DND-41 (cell line): ENCODE results near the gene PRKCE.

Experiments used
- ATAC-seq: fragments of 200-7000 bp; cut with Tn5 transposase; 3 replicates; pipeline ENCODE4 v1.9.1; 2021; ENCODE audit warnings: low read depth; ENCODE audit not compliant: insufficient read depth
- DNase-seq: peaks from one replicate; pipeline ENCODE4 v3.0.0-alpha.2; 2020
- H2AFZ ChIP-seq: 2 replicates; pipeline ENCODE4 v1.6.0; 2012; ENCODE audit warnings: low read depth, low read length
- H3K27ac ChIP-seq: 2 replicates; pipeline ENCODE4 v1.5.1; 2012; ENCODE audit warnings: low read length, inconsistent platforms
- H3K27me3 ChIP-seq: fragments of 200-600 bp; sonication (generic); 2 replicates; pipeline ENCODE4 v1.6.0; 2012; ENCODE audit warnings: low read length, mild to moderate bottlenecking, inconsistent platforms; ENCODE audit not compliant: insufficient read depth, poor library complexity
- H3K36me3 ChIP-seq: 2 replicates; pipeline ENCODE4 v1.5.1; 2012; ENCODE audit warnings: low read length, inconsistent platforms; ENCODE audit not compliant: insufficient read depth
- H3K4me1 ChIP-seq: 2 replicates; pipeline ENCODE4 v1.5.1; 2012; ENCODE audit warnings: mild to moderate bottlenecking, low read length; ENCODE audit not compliant: insufficient read depth
- H3K4me2 ChIP-seq: 2 replicates; pipeline ENCODE4 v1.6.0; 2012; ENCODE audit warnings: mild to moderate bottlenecking, moderate library complexity, low read length, inconsistent platforms; ENCODE audit not compliant: insufficient read depth
- H3K4me3 ChIP-seq, 2 experiments: fragments of 200-600 bp in 1 of 2; shearing (Covaris generic) in 1 of 2; 2 replicates each; pipeline ENCODE4 v1.5.1; 2012 to 2016; ENCODE audit warnings: inconsistent platforms in 2 of 2, low read length in 2 of 2, mild to moderate bottlenecking in 2 of 2, low read depth in 1 of 2, moderate library complexity in 1 of 2
- H3K79me2 ChIP-seq: 2 replicates; pipeline ENCODE4 v1.6.0; 2012; ENCODE audit warnings: low read length, inconsistent platforms; ENCODE audit not compliant: insufficient read depth
- H3K9ac ChIP-seq: 2 replicates; pipeline ENCODE4 v1.6.0; 2012; ENCODE audit warnings: low read depth, mild to moderate bottlenecking, inconsistent platforms, low read length, moderate library complexity
- H3K9me3 ChIP-seq: 2 replicates; pipeline ENCODE4 v1.5.1; 2012; ENCODE audit warnings: low read length, moderate library complexity, mild to moderate bottlenecking, inconsistent platforms; ENCODE audit not compliant: insufficient read depth, severe bottlenecking
- H4K20me1 ChIP-seq: 2 replicates; pipeline ENCODE4 v1.6.0; 2012; ENCODE audit warnings: low read length; ENCODE audit not compliant: insufficient read depth
- EZH2 ChIP-seq: IDR thresholded peaks from 3 replicates; pipeline ENCODE4 v1.6.1; 2012; ENCODE audit warnings: borderline replicate concordance, low read depth, mild to moderate bottlenecking, moderate library complexity, low read length, inconsistent platforms; ENCODE audit not compliant: severe bottlenecking
- TF ChIP-seq, protein P1 (sequence below): IDR thresholded peaks from 2 replicates; pipeline ENCODE4 v1.5.1; 2012; ENCODE audit warnings: borderline replicate concordance, low read length, moderate library complexity, mild to moderate bottlenecking; ENCODE audit not compliant: poor library complexity, severe bottlenecking; ENCODE audit errors: extremely low read depth

Gene PRKCE

DNA sequence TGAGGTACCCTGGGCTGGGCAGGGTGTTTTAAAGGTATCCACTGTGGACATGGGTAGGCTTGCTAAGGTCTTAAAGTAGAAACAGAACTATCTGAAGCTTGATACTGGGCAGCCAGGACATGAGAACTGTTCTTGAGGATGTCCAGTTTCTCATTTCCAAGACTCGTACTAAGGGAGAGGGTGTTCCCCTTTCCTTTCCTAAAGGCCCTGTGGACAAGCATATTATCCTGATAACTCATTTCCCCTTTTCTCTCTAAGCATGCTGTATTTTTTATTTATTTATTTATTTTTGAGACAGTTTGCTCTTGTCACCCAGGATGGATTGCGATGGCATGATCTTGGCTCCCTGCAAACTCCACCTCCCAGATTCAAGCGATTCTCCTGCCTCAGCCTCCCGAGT is 273.6 kb downstream of the PRKCE start:
- Histone ChIP-seq H3K4me1 (peaks cover 3% of the 10 kb centered on the region), H3K27me3 (no peaks in the 10 kb centered on the region), H3K36me3 (no peaks in the 10 kb centered on the region), H2AFZ (no peak overlapping the region), H4K20me1 (peaks cover 3% of the 10 kb centered on the region; the same call in 1 of the 2 replicates), H3K9ac (no peak overlapping the region), H3K4me3 (no peak overlapping the region), H3K27ac (no peak overlapping the region), H3K79me2 (no peaks in the 10 kb centered on the region), H3K4me2 (no peak overlapping the region), H3K9me3 (no peaks in the 10 kb centered on the region)
- ATAC-seq, result no peak
- no peak for TF ChIP-seq EZH2
- TF ChIP-seq, protein P1, sequence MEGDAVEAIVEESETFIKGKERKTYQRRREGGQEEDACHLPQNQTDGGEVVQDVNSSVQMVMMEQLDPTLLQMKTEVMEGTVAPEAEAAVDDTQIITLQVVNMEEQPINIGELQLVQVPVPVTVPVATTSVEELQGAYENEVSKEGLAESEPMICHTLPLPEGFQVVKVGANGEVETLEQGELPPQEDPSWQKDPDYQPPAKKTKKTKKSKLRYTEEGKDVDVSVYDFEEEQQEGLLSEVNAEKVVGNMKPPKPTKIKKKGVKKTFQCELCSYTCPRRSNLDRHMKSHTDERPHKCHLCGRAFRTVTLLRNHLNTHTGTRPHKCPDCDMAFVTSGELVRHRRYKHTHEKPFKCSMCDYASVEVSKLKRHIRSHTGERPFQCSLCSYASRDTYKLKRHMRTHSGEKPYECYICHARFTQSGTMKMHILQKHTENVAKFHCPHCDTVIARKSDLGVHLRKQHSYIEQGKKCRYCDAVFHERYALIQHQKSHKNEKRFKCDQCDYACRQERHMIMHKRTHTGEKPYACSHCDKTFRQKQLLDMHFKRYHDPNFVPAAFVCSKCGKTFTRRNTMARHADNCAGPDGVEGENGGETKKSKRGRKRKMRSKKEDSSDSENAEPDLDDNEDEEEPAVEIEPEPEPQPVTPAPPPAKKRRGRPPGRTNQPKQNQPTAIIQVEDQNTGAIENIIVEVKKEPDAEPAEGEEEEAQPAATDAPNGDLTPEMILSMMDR, result no peak
- DNase-seq, result no peak

DNA sequence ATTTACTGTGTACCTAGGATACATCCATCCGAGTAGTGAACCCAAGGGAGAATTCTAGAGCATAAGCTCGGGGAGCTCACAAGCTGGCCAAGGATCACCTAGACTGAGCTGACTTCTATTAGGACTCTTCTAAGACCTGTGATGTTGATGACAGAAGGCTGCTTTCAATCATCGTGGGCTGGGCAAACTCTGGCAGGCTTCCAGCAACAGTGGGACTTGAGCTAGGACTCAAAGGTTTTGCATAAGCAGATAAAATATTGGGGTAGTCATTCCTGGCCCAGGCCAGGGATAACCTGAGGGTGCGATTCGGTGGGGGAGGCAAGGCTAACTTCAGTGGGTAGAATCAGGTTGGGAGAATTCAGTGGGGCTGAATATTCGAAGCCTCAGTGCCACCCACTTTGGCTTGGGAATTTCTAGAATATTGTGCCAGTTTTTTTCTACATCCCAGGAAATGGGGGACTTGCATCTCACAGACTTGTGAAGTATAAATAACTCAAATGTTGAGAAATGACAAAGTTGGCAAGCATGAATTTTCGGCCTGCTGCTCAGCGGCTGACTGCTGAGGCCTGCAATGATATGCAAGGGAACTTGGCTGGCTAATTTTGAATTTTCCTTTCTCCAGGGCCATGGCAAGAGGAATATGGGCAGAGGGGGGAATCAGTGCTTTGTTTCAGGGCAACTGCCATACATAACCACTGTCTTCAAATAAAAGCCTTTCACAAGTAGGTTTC is 274.3 kb downstream of the PRKCE start:
- ATAC-seq (no peak), DNase-seq (no peak)
- Histone ChIP-seq H3K9me3 (no peaks in the 10 kb centered on the region), H3K36me3 (no peaks in the 10 kb centered on the region), H3K4me2 (no peak overlapping the region), H3K4me1 (no peaks in the 10 kb centered on the region), H3K9ac (no peak overlapping the region), H3K79me2 (no peaks in the 10 kb centered on the region), H3K27ac (no peak overlapping the region), H3K4me3 (no peak overlapping the region), H4K20me1 (peaks cover 3% of the 10 kb centered on the region; the same call in 1 of the 2 replicates), H2AFZ (no peak overlapping the region), H3K27me3 (no peaks in the 10 kb centered on the region)
- TF ChIP-seq EZH2, result no peak
- TF ChIP-seq, protein P1, result no peak

DNA sequence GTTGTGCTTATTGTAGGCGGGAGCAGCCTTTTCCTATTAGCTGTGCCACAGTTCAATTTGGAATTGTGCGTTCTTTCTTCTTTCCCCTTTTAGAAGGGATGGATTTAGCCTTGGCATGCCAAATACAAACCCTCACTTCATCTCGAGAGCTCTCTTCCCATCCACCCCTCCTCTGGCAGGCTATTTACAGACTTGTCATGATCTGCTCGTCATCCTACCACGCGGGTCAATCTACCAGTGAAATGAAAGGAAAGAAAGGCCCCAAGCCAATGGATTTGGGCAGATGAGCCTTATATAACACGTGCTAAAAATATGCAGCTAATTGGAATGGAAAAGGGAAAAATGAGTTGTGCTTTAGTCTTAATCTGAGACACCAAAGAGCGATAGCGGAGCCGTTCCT is 277.5 kb downstream of the PRKCE start:
- Histone ChIP-seq H3K9ac (no peak overlapping the region), H3K4me1 (no peaks in the 10 kb centered on the region)

More for the DNA sequence above, 277.5 kb downstream of the PRKCE start:
- peaks cover 3% of the 10 kb centered on the region; the same call in 1 of the 2 replicates for H4K20me1 ChIP-seq
- no peak overlapping the region for H3K27ac ChIP-seq
- H3K27me3 ChIP-seq, result no peaks in the 10 kb centered on the region
- H3K4me3 ChIP-seq, result no peak overlapping the region
- TF ChIP-seq, protein P1, result no peak
- TF ChIP-seq EZH2, result no peak
- H3K9me3 ChIP-seq, result no peaks in the 10 kb centered on the region
- DNase-seq (no peak), ATAC-seq (no peak)
- H3K4me2 ChIP-seq, result no peak overlapping the region
- H3K36me3 ChIP-seq, result no peaks in the 10 kb centered on the region
- no peaks in the 10 kb centered on the region for H3K79me2 ChIP-seq
- no peak overlapping the region for H2AFZ ChIP-seq
